Left lung (tissue), 10 donors: Measurements from ENCODE around the gene PLB1. TPM values are rescaled to one million over a fixed set of nuclear protein-coding genes. Genes with fewer than 3 reads are reported as not detected.
"Not testable (repeated sequence)": the region's sequence is repeated elsewhere in the genome, so short reads cannot be mapped to it uniquely, and the experiment has no call there.

ENCODE experiments used
- ATAC-seq: fragments of 200-7000 bp; cut with Tn5 transposase; one replicate; pipeline ENCODE4 v1.9.1; 2020; ENCODE audit warnings: moderate library complexity
- DNase-seq, 4 donors: peaks; one replicate each; pipeline ENCODE4 v3.0.0-alpha.2; 2013 to 2020
- H3K27ac ChIP-seq, 2 donors: fragments of 200-600 bp; sonication (generic) in 1 of 2; one replicate each; pipeline versions ENCODE4 v1.5.0 to v1.8.0; 2020 to 2021
- H3K27me3 ChIP-seq, 2 donors: fragments of 200-600 bp; sonication (generic) in 1 of 2; one replicate each; pipeline versions ENCODE4 v1.5.0 to v1.8.0; 2020 to 2021
- H3K36me3 ChIP-seq, 2 donors: fragments of 200-600 bp; sonication (generic) in 1 of 2; one replicate each; pipeline versions ENCODE4 v1.5.0 to v1.8.0; 2020 to 2021
- H3K4me1 ChIP-seq, 2 donors: fragments of 200-600 bp; one replicate each; pipeline ENCODE4 v1.8.0; 2021
- H3K4me3 ChIP-seq, 2 donors: fragments of 200-600 bp; sonication (generic) in 1 of 2; one replicate each; pipeline versions ENCODE4 v1.5.0 to v1.8.0; 2020 to 2021; ENCODE audit warnings: mild to moderate bottlenecking in 1 of 2
- H3K9me3 ChIP-seq, 2 donors: fragments of 200-600 bp; sonication (generic) in 1 of 2; one replicate each; pipeline versions ENCODE4 v1.5.0 to v1.8.0; 2020 to 2021
- intact Hi-C, 2 donors: fragments of 100-400 bp; cut with DNase I; formaldehyde crosslinking; loops; one replicate each; pipeline versions ENCODE4 v1.11.2 to v1.14.2; 2022
- polyA plus RNA-seq, 6 donors: library from polyadenylated mRNA; unstranded; fragments of 120-200 nt; gene quantifications; one replicate each; pipeline ENCODE4 v1.2.1, GENCODE V29; 2013; ENCODE audit not compliant: insufficient read length in 6 of 6
- total RNA-seq, 2 donors: library from RNA; stranded (reverse); fragmentation: NEBNext Ultra II Directional; extraction: Animal tissue kit (Norgen Biotek cat#: 25700); gene quantifications; one replicate each; pipeline ENCODE4 v1.2.1, GENCODE V29; 2021
- TF ChIP-seq, protein P1 (sequence below), 2 donors: fragments of 200-600 bp; sonication (generic) in 1 of 2; IDR thresholded peaks; one replicate each; pipeline versions ENCODE4 v1.5.0 to v1.8.0; 2021; ENCODE audit warnings: antibody characterized with exemption in 2 of 2
- donor health status: DM: no; HTN: yes; CAD: no.
- donor health status: DM: no; HTN: no; CAD: no.

The PLB1 gene
- total and polyA plus RNA-seq, 8 donors: 0.94 to 6.8 (median 1.9) TPM

DNA sequence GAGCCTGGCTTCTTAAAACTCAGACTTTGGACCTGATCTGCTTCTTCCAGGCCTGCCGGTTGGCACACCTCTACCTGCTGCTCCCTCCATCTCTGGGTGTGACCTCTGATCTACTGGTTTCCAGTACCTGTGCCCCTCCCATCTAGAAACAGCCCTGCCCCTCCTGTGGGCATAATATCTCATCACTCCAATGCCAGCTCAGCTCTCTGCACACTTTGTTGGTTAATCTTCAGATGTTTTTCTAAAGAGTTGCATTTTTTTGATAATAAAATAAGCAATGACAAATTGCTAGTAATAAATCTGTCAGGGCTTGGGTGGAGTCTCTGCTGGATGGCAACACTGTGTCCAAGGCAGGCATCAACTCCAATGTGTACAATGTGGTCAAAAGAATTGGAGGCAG, 166.2 kb downstream of the PLB1 start:
- Histone ChIP-seq H3K4me1 (peaks cover 20 to 28% of the 10 kb centered on the region in 2 donors), H3K27me3 (no peaks in the 10 kb centered on the region), H3K36me3 (no peaks in the 10 kb centered on the region), H3K27ac (peak overlapping the region; percentile 9 to 35), H3K4me3 (no peak overlapping the region), H3K9me3 (no peaks in the 10 kb centered on the region)
- ATAC-seq (peak; percentile 2), DNase-seq (no peak)
- TF ChIP-seq, protein P1, sequence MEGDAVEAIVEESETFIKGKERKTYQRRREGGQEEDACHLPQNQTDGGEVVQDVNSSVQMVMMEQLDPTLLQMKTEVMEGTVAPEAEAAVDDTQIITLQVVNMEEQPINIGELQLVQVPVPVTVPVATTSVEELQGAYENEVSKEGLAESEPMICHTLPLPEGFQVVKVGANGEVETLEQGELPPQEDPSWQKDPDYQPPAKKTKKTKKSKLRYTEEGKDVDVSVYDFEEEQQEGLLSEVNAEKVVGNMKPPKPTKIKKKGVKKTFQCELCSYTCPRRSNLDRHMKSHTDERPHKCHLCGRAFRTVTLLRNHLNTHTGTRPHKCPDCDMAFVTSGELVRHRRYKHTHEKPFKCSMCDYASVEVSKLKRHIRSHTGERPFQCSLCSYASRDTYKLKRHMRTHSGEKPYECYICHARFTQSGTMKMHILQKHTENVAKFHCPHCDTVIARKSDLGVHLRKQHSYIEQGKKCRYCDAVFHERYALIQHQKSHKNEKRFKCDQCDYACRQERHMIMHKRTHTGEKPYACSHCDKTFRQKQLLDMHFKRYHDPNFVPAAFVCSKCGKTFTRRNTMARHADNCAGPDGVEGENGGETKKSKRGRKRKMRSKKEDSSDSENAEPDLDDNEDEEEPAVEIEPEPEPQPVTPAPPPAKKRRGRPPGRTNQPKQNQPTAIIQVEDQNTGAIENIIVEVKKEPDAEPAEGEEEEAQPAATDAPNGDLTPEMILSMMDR (IDR thresholded peaks at IDR 0.05): no peak
- intact Hi-C loops: no loop called here

- Histone ChIP-seq H3K36me3 (no peaks in the 10 kb centered on the region), H3K4me3 (no peak overlapping the region), H3K27me3 (no peaks in the 10 kb centered on the region), H3K27ac (peak overlapping the region in 1 of 2 donors; percentile 28), H3K4me1 (peaks cover 20 to 28% of the 10 kb centered on the region in 2 donors), H3K9me3 (no peaks in the 10 kb centered on the region)
- ATAC-seq (peak; percentile 11), DNase-seq (no peak)
- TF ChIP-seq, protein P1 (IDR thresholded peaks at IDR 0.05): no peak
- intact Hi-C loops: no loop called here
These were observed 166.8 kb downstream of the PLB1 start for GRCh38 chr2:28662468-28663181.

DNA sequence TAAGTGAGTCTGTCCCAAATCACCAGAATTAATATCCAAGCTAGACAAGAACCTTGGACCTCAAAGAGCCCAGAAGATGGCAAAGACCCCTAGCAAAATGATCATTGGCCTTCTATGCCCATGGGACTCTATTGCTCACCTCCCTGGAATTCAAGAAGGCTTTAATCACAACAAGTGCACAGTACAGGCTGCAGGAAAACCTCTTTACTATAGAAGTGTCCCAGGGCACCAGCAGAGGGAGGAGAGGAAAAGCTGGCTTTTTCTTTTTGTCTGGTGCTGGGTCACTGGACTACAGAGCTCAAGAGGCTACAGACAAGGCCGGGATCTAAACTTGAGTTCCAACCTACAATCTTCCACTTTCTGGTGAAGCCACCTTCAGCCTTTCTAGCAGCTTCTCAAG, 167.5 kb downstream of the PLB1 start:
- intact Hi-C loops: no loop called here
- DNase-seq (no peak), ATAC-seq (peak; percentile 54)
- no peaks in the 10 kb centered on the region for H3K9me3 ChIP-seq
- no peak overlapping the region for H3K4me3 ChIP-seq
- peak overlapping the region in 1 of 2 donors; percentile 28 for H3K27ac ChIP-seq
- peaks cover 20 to 28% of the 10 kb centered on the region in 2 donors for H3K4me1 ChIP-seq
- H3K36me3 ChIP-seq: no peaks in the 10 kb centered on the region
- no peaks in the 10 kb centered on the region for H3K27me3 ChIP-seq
- TF ChIP-seq, protein P1 (IDR thresholded peaks at IDR 0.05): no peak

DNA sequence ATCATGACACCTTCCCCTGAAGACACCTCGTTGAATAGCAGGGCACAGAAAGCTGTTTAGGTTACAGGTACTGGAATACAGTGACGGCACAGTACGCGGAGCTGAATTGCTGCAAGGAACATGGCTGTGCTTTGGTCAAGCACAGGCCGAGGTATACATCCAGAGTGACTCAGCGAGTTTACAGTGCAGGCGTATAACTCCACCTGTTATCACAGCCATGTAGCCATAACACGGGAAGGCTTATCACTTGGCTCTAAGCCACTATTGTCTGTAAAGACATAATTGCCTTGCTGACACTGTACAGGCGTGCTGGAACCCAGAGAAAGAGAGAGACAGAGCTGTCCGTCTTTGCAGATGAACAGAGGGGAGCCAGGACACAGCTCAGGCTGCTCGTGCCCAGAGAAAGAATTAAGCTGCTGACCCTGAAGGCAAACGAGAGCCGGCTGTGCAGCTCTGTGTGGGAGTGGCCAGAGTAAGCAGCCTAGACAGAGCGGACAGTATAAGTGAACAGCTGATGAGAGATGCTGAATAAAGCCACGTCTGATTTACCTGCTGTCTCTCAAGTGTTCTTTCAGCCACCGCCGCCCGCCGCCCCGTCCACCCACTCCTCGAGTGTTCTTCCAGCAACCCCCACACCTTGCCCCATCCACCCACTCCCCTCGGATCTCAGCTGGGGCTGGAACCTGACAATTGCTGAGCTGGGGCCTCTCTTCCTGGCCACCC, 168.4 kb downstream of the PLB1 start:
- no peaks in the 10 kb centered on the region for H3K36me3 ChIP-seq
- peaks cover 20 to 28% of the 10 kb centered on the region in 2 donors for H3K4me1 ChIP-seq
- no peak overlapping the region for H3K4me3 ChIP-seq
- peak; percentile 49 for ATAC-seq
- H3K9me3 ChIP-seq: no peaks in the 10 kb centered on the region
- intact Hi-C loops: no loop called here
- peak in 1 of 4 donors; percentile 73 for DNase-seq
- TF ChIP-seq, protein P1 (IDR thresholded peaks at IDR 0.05): no peak
- H3K27ac ChIP-seq: peak overlapping the region in 1 of 2 donors; percentile 65
- H3K27me3 ChIP-seq: no peaks in the 10 kb centered on the region

- TF ChIP-seq, protein P1 (IDR thresholded peaks at IDR 0.05): no peak
- peak; percentile 51 for ATAC-seq
- H3K27me3 ChIP-seq: no peaks in the 10 kb centered on the region
- peak overlapping the region in 1 of 2 donors; percentile 65 for H3K27ac ChIP-seq
- intact Hi-C loops: no loop called here
- peaks cover 20 to 28% of the 10 kb centered on the region in 2 donors for H3K4me1 ChIP-seq
- DNase-seq: peak in 3 of 4 donors; percentile 61 to 88 (median 80)
- H3K9me3 ChIP-seq: no peaks in the 10 kb centered on the region
- H3K36me3 ChIP-seq: no peaks in the 10 kb centered on the region
- no peak overlapping the region for H3K4me3 ChIP-seq
These were observed 169.3 kb downstream of the PLB1 start for GRCh38 chr2:28665041-28665704.

GRCh38 chr2:28665811-28666377, 170.0 kb downstream of the PLB1 start:
- intact Hi-C loops, ATAC-seq, H3K4me3 ChIP-seq: not testable (repeated sequence)

More at GRCh38 chr2:28665811-28666377, 170.0 kb downstream of the PLB1 start:
- H3K27me3 ChIP-seq, DNase-seq, H3K36me3 ChIP-seq, H3K9me3 ChIP-seq, H3K27ac ChIP-seq: not testable (repeated sequence)
- peaks cover 18 to 28% of the 10 kb centered on the region in 2 donors for H3K4me1 ChIP-seq
